GM12892 (cell line): ENCODE results near the gene KRT81.

Source experiments
- POLR2A ChIP-seq: IDR thresholded peaks from 2 replicates; pipeline ENCODE4 v1.6.1; 2011; ENCODE audit warnings: low read depth, low read length, control low read depth
- POLR2AphosphoS5 ChIP-seq: IDR thresholded peaks from 2 replicates; pipeline ENCODE4 v1.6.1; 2011; ENCODE audit warnings: low read depth, low read length, control low read depth

- TF ChIP-seq POLR2A = no peak
- TF ChIP-seq POLR2AphosphoS5 = no peak
These were observed at the start of gene KRT81 for GRCh38 chr12:52291267-52291935.
